ENCODE measurements around the gene MRPS26. TPM values are rescaled to one million over a fixed set of nuclear protein-coding genes. Genes with fewer than 3 reads are reported as not detected.
A peak's percentile ranks its signal among the peaks of the same experiment; 100 is the strongest.

The MRPS26 gene
- total RNA-seq, 1 donor from 2014 or later = 37.0 TPM

- H3K27me3 Mint-ChIP-seq (ENCODE audit: insufficient read depth, low read depth) = peaks cover 14% of the 10 kb centered on the region
- H3K4me1 Mint-ChIP-seq = peaks cover 12% of the 10 kb centered on the region
- no peak overlapping the region for H3K9ac ChIP-seq
These were observed 24.9 kb downstream of the MRPS26 start for GRCh38 chr20:3070725-3071124.

GRCh38 chr20:3071266-3071609 lies 25.4 kb downstream of the MRPS26 start:
- H3K79me2 ChIP-seq (ENCODE audit: low read depth) = no peaks in the 10 kb centered on the region
- no peaks in the 10 kb centered on the region for H3K36me3 ChIP-seq
- H3F3A ChIP-seq (ENCODE audit: low read depth) = no peaks in the 10 kb centered on the region
- H4K20me1 ChIP-seq (ENCODE audit: low read depth) = no peaks in the 10 kb centered on the region
- H3K4me2 ChIP-seq = no peak overlapping the region
- H3K4me1 Mint-ChIP-seq = peaks cover 12% of the 10 kb centered on the region
- no peaks in the 10 kb centered on the region for H3K4me1 ChIP-seq
- no peak overlapping the region for H3K27ac Mint-ChIP-seq
- H3K4me3 ChIP-seq = no peak overlapping the region
- no peaks in the 10 kb centered on the region for H3K9me3 Mint-ChIP-seq
- H3K36me3 Mint-ChIP-seq = no peaks in the 10 kb centered on the region
- H3K27ac ChIP-seq = no peak overlapping the region
- H3K27me3 ChIP-seq = peaks cover 49% of the 10 kb centered on the region
- H2AFZ ChIP-seq (replicated peaks) = no peak overlapping the region
- no peak for DNase-seq (ENCODE audit: low spot score)
- peaks cover 14% of the 10 kb centered on the region for H3K27me3 Mint-ChIP-seq (ENCODE audit: insufficient read depth, low read depth)
- H3K9ac ChIP-seq = no peak overlapping the region
- no peaks in the 10 kb centered on the region for H3K9me3 ChIP-seq (ENCODE audit: low read depth)
- H3K4me3 Mint-ChIP-seq = no peak overlapping the region
- no peak for TF ChIP-seq EZH2 (IDR thresholded peaks at IDR 0.05)
- TF ChIP-seq EZH2phosphoT487 (IDR thresholded peaks at IDR 0.05) = no peak
- TF ChIP-seq, protein P1, sequence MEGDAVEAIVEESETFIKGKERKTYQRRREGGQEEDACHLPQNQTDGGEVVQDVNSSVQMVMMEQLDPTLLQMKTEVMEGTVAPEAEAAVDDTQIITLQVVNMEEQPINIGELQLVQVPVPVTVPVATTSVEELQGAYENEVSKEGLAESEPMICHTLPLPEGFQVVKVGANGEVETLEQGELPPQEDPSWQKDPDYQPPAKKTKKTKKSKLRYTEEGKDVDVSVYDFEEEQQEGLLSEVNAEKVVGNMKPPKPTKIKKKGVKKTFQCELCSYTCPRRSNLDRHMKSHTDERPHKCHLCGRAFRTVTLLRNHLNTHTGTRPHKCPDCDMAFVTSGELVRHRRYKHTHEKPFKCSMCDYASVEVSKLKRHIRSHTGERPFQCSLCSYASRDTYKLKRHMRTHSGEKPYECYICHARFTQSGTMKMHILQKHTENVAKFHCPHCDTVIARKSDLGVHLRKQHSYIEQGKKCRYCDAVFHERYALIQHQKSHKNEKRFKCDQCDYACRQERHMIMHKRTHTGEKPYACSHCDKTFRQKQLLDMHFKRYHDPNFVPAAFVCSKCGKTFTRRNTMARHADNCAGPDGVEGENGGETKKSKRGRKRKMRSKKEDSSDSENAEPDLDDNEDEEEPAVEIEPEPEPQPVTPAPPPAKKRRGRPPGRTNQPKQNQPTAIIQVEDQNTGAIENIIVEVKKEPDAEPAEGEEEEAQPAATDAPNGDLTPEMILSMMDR (IDR thresholded peaks at IDR 0.05) = no peak

More at GRCh38 chr20:3070725-3071124, 24.9 kb downstream of the MRPS26 start:
- no peaks in the 10 kb centered on the region for H3K9me3 ChIP-seq (ENCODE audit: low read depth)
- no peak overlapping the region for H2AFZ ChIP-seq (replicated peaks)
- TF ChIP-seq EZH2 (IDR thresholded peaks at IDR 0.05) = no peak
- no peak for TF ChIP-seq EZH2phosphoT487 (IDR thresholded peaks at IDR 0.05)
- TF ChIP-seq, protein P1 (IDR thresholded peaks at IDR 0.05) = no peak
- no peaks in the 10 kb centered on the region for H3K36me3 ChIP-seq
- H3K27me3 ChIP-seq = peaks cover 48% of the 10 kb centered on the region
- H4K20me1 ChIP-seq (ENCODE audit: low read depth) = no peaks in the 10 kb centered on the region
- no peaks in the 10 kb centered on the region for H3K9me3 Mint-ChIP-seq
- no peaks in the 10 kb centered on the region for H3K79me2 ChIP-seq (ENCODE audit: low read depth)
- DNase-seq (ENCODE audit: low spot score) = no peak
- H3K4me2 ChIP-seq = no peak overlapping the region
- H3K27ac Mint-ChIP-seq = no peak overlapping the region
- no peaks in the 10 kb centered on the region for H3F3A ChIP-seq (ENCODE audit: low read depth)
- H3K4me1 ChIP-seq = no peaks in the 10 kb centered on the region
- no peak overlapping the region for H3K27ac ChIP-seq
- H3K4me3 Mint-ChIP-seq = no peak overlapping the region
- no peak overlapping the region for H3K4me3 ChIP-seq
- no peaks in the 10 kb centered on the region for H3K36me3 Mint-ChIP-seq

GRCh38 chr20:3071610-3072529 lies 26.0 kb downstream of the MRPS26 start, which contains the start of gene OXT:
Gene OXT (plus strand): TSS chr20:3071620. CDS start chr20:3071656, 36 bp downstream.
- Mint-ChIP-seq H3K4me3 (peak within 1 kb of the TSS; percentile 46), H3K27me3 (ENCODE audit: insufficient read depth, low read depth) (peaks cover 16% of the 10 kb centered on the region), H3K27ac (peak within 1 kb of the TSS; percentile 81), H3K36me3 (no peaks in the 10 kb centered on the region), H3K4me1 (peaks cover 12% of the 10 kb centered on the region), H3K9me3 (peaks cover 2% of the 10 kb centered on the region)
- H3K79me2 ChIP-seq (ENCODE audit: low read depth) = no peaks in the 10 kb centered on the region
- no peaks in the 10 kb centered on the region for H3K4me1 ChIP-seq
- H3K36me3 ChIP-seq = no peaks in the 10 kb centered on the region
- H3K27ac ChIP-seq = no peak within 1 kb of the TSS
- H4K20me1 ChIP-seq (ENCODE audit: low read depth) = no peaks in the 10 kb centered on the region
- H2AFZ ChIP-seq (replicated peaks) = peak within 1 kb of the TSS; percentile 98
- peak within 1 kb of the TSS; percentile 66 for H3K4me2 ChIP-seq
- DNase-seq (ENCODE audit: low spot score) = peak; percentile 58
- H3F3A ChIP-seq (ENCODE audit: low read depth) = no peaks in the 10 kb centered on the region
- peaks cover 49% of the 10 kb centered on the region for H3K27me3 ChIP-seq
- no peaks in the 10 kb centered on the region for H3K9me3 ChIP-seq (ENCODE audit: low read depth)
- peak within 1 kb of the TSS; percentile 39 for H3K4me3 ChIP-seq
- no peak within 1 kb of the TSS for H3K9ac ChIP-seq
- TF ChIP-seq, protein P1 (IDR thresholded peaks at IDR 0.05) = no peak
- TF ChIP-seq EZH2 (IDR thresholded peaks at IDR 0.05) (peak; percentile 89), EZH2phosphoT487 (IDR thresholded peaks at IDR 0.05) (peak; percentile 72)

Data from neural progenitor cell (in vitro differentiated cells).